ENCODE data around the gene CEP290. TPM values are rescaled to one million over a fixed set of nuclear protein-coding genes. Genes with fewer than 3 reads are reported as not detected.

The CEP290 gene
- polyA plus RNA-seq, 1 experiment = 1.8 TPM

DNA sequence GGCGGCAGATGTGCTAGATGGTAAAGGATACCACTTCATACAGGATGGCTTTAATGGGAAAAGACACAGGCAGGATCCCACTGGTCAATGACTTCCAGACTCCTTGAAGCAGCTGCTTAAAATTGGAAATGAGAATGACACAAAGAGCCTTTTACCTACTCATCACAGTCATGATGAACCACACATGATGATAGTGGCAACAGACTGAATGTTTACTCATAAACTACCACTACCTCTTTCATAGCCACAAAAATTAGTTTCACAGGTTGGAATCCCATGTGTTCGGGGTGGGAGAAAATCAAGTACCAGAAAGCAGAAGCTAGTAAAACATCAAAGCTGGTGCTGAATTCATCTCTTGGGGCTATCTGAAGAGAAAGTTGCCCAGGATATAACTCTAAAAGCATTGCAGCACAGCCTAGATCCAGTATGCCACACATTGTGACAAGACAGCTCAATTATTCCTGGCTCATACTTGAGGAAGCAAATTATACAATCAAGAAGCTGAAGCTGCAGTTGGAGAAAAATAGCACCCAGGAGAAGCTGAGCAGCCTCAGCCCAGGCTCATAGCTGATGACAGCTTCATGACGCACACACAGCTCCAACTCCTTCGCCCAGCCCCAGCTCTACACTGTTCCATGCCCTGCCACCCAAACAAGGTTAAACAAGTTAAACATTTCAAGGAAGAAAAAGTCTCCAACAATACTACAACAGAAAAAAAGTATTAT lies 83.7 kb downstream of the CEP290 start:
- no peak for TF ChIP-seq CTCF (IDR thresholded peaks at IDR 0.05; ENCODE audit: insufficient read depth, low read depth, low read length)
- Histone ChIP-seq H3K36me3 (ENCODE audit: control insufficient read depth, insufficient read depth, low read length) (peaks cover 3% of the 10 kb centered on the region), H3K4me3 (ENCODE audit: low read depth, low read length) (no peak overlapping the region), H3K27me3 (ENCODE audit: control insufficient read depth, insufficient read depth, low read length) (no peaks in the 10 kb centered on the region)
- POLR2A ChIA-PET = no interaction called here
- CTCF ChIA-PET = no interaction called here
- DNase-seq (ENCODE audit: low read depth) = no peak

- Histone ChIP-seq H3K27me3 (ENCODE audit: control insufficient read depth, insufficient read depth, low read length) (no peaks in the 10 kb centered on the region), H3K36me3 (ENCODE audit: control insufficient read depth, insufficient read depth, low read length) (peaks cover 3% of the 10 kb centered on the region), H3K4me3 (ENCODE audit: low read depth, low read length) (no peak overlapping the region)
- ChIA-PET POLR2A (no interaction called here), CTCF (no interaction called here)
- TF ChIP-seq CTCF (IDR thresholded peaks at IDR 0.05; ENCODE audit: insufficient read depth, low read depth, low read length) = no peak
- DNase-seq (ENCODE audit: low read depth) = no peak
Measured at GRCh38 chr12:88056571-88056970, 85.3 kb downstream of the CEP290 start.

GRCh38 chr12:88052686-88053085 lies 89.2 kb downstream of the CEP290 start:
- TF ChIP-seq CTCF (IDR thresholded peaks at IDR 0.05; ENCODE audit: insufficient read depth, low read depth, low read length) = peak; percentile 59
- Histone ChIP-seq H3K36me3 (ENCODE audit: control insufficient read depth, insufficient read depth, low read length) (peaks cover 4% of the 10 kb centered on the region), H3K4me3 (ENCODE audit: low read depth, low read length) (no peak overlapping the region), H3K27me3 (ENCODE audit: control insufficient read depth, insufficient read depth, low read length) (no peaks in the 10 kb centered on the region)
- CTCF ChIA-PET = interaction anchor here (3.2 kb wide), 1 partner anchor 10 kb away, joined by 11 read pairs; no protein-coding TSS in a partner anchor
- DNase-seq (ENCODE audit: low read depth) = no peak
- POLR2A ChIA-PET = no interaction called here

- H3K4me3 ChIP-seq (ENCODE audit: low read depth, low read length) = no peak overlapping the region
- POLR2A ChIA-PET = no interaction called here
- no peaks in the 10 kb centered on the region for H3K27me3 ChIP-seq (ENCODE audit: control insufficient read depth, insufficient read depth, low read length)
- no peak for TF ChIP-seq CTCF (IDR thresholded peaks at IDR 0.05; ENCODE audit: insufficient read depth, low read depth, low read length)
- CTCF ChIA-PET = interaction anchor here (0.5 to 1.6 kb wide), 3 partner anchors 23 to 29 kb away, joined by 3 read pairs; no protein-coding TSS in a partner anchor
- peaks cover 4% of the 10 kb centered on the region; the same call in 1 of the 2 replicates for H3K36me3 ChIP-seq (ENCODE audit: control insufficient read depth, insufficient read depth, low read length)
- DNase-seq (ENCODE audit: low read depth) = no peak
Measured at GRCh38 chr12:88044035-88044434, 97.9 kb downstream of the CEP290 start.

- no peak for TF ChIP-seq CTCF (IDR thresholded peaks at IDR 0.05; ENCODE audit: insufficient read depth, low read depth, low read length)
- no peak for DNase-seq (ENCODE audit: low read depth)
- H3K27me3 ChIP-seq (ENCODE audit: control insufficient read depth, insufficient read depth, low read length) = no peaks in the 10 kb centered on the region
- no peak overlapping the region for H3K4me3 ChIP-seq (ENCODE audit: low read depth, low read length)
- ChIA-PET POLR2A (no interaction called here), CTCF (interaction anchor here (0.6 kb wide), 1 partner anchor 163 kb away, joined by 6 read pairs; no protein-coding TSS in a partner anchor)
- H3K36me3 ChIP-seq (ENCODE audit: control insufficient read depth, insufficient read depth, low read length) = no peaks in the 10 kb centered on the region
Measured at GRCh38 chr12:88037770-88038169, 104.1 kb downstream of the CEP290 start.

All from BJ (cell line).